Thyroid gland (tissue), 4 donors: ENCODE data around the gene TM9SF4.

Experiments used
- CTCF ChIP-seq, 6 experiments: fragments of 200-600 bp in 3 of 6; fragments of 450-650 bp in 3 of 6; sonication (generic) in 3 of 6; IDR thresholded peaks; one replicate each; pipeline ENCODE4 v1.5.1; 2016 to 2019; ENCODE audit warnings: antibody characterized with exemption in 6 of 6, mild to moderate bottlenecking in 2 of 6, inconsistent platforms in 1 of 6, moderate library complexity in 1 of 6
- POLR2A ChIP-seq, 2 donors: fragments of 450-650 bp; IDR thresholded peaks; one replicate each; pipeline ENCODE4 v1.6.1; 2017; ENCODE audit warnings: antibody characterized with exemption in 2 of 2, mild to moderate bottlenecking in 2 of 2, moderate library complexity in 1 of 2

- TF ChIP-seq CTCF (IDR thresholded peaks at IDR 0.05) (no peak), POLR2A (IDR thresholded peaks at IDR 0.05) (no peak)
Measured at GRCh38 chr20:32112841-32113240, 3.3 kb downstream of the TM9SF4 start.
